IPS-20b (cell line): ENCODE data around the gene SSC5D.

Experiments
- H3K27ac ChIP-seq: one replicate; pipeline ENCODE4 v1.5.1; 2013; ENCODE audit warnings: low read length
- H3K27me3 ChIP-seq: 2 replicates; pipeline ENCODE4 v1.6.1; 2013; ENCODE audit warnings: mild to moderate bottlenecking, low read length, inconsistent platforms; ENCODE audit not compliant: insufficient read depth
- H3K36me3 ChIP-seq: 2 replicates; pipeline ENCODE4 v1.6.1; 2013; ENCODE audit warnings: low read depth, mild to moderate bottlenecking, inconsistent platforms, low read length, moderate library complexity; ENCODE audit not compliant: insufficient read depth
- H3K4me1 ChIP-seq: 2 replicates; pipeline ENCODE4 v1.6.1; 2013; ENCODE audit warnings: mild to moderate bottlenecking, control low read depth, inconsistent platforms, low read length, moderate library complexity; ENCODE audit not compliant: insufficient read depth
- H3K4me3 ChIP-seq: 2 replicates; pipeline ENCODE4 v1.5.1; 2013; ENCODE audit warnings: mild to moderate bottlenecking, low read length, inconsistent platforms
- H3K9ac ChIP-seq: 2 replicates; pipeline ENCODE4 v1.6.1; 2013; ENCODE audit warnings: low read depth, mild to moderate bottlenecking, inconsistent platforms, low read length, moderate library complexity
- H3K9me3 ChIP-seq: 2 replicates; pipeline ENCODE4 v1.6.1; 2013; ENCODE audit warnings: mild to moderate bottlenecking, low read depth, low read length, inconsistent platforms; ENCODE audit not compliant: insufficient read depth

SSC5D gene

DNA sequence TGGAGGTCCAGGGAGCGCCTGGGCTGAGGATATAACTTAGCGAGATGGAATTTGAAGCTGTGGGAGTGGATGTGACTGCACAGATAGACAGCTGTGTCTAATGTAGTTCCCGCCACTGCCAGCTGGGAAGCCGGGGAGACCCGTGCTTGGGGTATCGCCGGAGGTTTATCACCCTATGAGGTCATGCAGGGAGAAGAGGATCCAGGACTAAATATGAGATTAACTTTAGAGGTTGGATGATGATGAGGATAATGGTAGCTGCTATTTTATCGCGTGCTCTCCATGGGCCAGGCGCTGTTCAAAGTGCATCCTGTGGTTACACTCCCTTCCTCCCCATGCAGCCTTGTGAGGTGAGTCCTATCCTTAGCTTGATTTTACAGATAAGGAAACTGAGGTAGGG is 19.9 kb downstream of the SSC5D start:
- Histone ChIP-seq H3K4me3 (no peak overlapping the region), H3K4me1 (no peaks in the 10 kb centered on the region), H3K36me3 (no peaks in the 10 kb centered on the region), H3K9me3 (peaks cover 5% of the 10 kb centered on the region), H3K27ac (no peak overlapping the region), H3K27me3 (peaks cover 16% of the 10 kb centered on the region), H3K9ac (no peak overlapping the region)

DNA sequence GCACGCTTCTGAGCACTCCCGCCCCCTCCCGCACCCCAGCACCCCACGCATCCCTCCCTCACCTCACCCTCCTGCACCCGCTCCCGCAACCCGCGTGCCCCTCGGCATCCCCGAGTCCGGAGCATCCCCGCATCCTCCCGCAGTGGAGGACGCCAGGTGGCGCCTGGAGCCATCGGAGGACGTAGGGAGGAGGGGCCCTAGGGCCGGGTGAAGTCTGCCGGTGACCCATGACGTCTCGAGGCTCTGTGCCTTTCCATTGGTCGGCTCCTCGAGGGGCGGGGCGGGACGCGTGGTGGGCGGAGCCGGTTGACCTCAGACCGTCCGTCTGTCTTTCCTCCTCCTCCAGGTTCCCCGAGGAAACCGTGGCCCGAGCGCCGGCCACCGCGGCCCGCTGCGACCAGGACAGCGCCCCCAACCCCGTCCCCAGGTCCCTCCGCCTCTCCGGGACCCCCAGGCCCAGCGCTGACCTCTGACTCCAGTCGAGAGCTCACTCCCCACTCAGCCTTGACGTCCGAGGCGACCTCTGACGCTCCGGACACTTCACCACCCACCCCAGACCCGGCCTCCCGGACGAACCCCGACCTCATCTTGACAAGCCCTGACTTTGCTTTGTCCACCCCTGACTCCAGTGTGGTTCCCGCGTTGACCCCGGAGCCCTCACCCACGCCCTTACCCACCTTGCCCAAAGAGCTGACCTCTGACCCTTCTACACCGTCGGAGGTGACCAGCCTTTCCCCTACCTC is 28.8 kb downstream of the SSC5D start:
- Histone ChIP-seq H3K27me3 (no peaks in the 10 kb centered on the region; the same call in 1 of the 2 replicates), H3K36me3 (no peaks in the 10 kb centered on the region), H3K4me1 (no peaks in the 10 kb centered on the region), H3K27ac (no peak overlapping the region), H3K9me3 (no peaks in the 10 kb centered on the region), H3K9ac (no peak overlapping the region), H3K4me3 (peak overlapping the region; percentile 46; the same call in 1 of the 2 replicates)

DNA sequence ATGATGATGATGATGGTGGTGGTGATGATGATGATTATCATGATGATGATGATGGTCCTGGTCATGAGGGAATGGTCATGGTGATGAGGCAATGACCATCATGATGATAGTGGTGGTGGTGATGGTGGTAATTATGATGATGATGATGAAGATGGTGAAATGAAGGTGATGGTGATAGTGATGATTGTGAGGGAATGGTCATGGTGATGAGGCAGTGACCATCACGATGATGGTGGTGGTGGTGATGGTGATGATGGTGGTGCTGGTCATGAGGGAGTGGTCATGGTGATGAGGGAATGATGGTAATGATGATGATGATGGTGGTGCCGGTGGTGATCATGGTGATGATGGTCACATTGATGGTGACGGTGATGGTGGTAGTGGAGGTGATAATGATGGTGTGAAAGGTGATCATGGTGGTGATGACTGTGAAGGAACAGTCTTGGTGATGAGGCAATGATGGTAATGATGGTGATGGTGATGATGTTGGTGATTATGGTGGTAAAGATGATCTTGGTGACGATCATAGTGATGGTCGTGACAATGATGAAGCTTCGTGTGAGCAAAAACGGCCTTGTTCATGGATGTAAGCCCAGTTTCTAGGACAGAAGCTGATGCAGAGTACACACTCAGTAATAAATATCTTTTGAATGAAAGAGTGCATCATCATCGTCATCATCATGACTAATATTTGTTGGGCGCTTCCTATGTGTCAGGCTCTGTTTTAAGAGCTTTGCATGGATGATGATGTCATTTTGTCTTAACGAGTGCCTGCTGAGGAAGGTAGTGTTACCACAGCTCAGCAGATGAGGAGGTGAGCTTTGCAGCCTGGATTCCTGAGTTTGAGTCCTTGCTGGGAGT is 31.4 kb downstream of the SSC5D start:
- Histone ChIP-seq H3K9ac (no peak overlapping the region), H3K4me1 (no peaks in the 10 kb centered on the region), H3K36me3 (no peaks in the 10 kb centered on the region), H3K4me3 (no peak overlapping the region), H3K27me3 (no peaks in the 10 kb centered on the region; the same call in 1 of the 2 replicates), H3K9me3 (no peaks in the 10 kb centered on the region), H3K27ac (no peak overlapping the region)

DNA sequence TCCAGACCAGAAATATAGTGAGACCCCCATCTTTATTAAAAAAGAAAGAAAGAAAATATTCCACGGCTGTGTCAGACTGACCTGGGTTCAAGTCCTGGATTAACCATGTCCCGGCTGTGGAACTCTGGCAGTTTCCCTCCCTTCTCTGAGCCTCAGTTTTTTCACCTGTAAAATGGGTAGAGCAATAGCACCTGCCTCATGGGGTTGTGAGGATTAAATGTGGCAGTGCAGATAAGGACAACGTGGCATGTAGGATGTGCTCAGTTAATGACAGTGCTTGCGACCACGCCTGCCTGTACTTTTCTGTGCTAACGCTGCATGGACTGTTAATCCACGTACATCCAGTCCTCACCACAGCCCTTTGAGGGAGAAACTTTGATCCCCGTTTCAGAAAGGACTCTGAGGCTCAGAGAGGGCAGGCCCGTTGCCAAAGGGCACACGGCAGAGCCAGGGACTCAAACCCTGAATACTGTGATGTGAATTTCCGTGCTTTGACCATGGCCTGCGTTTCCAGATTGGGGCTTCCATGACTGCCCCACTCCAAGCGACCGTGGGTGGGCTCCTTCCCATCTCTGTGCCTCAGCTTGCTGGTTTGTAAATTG is 32.6 kb downstream of the SSC5D start:
- H3K4me3 ChIP-seq = no peak overlapping the region
- H3K27ac ChIP-seq = no peak overlapping the region
- no peak overlapping the region for H3K9ac ChIP-seq

DNA sequence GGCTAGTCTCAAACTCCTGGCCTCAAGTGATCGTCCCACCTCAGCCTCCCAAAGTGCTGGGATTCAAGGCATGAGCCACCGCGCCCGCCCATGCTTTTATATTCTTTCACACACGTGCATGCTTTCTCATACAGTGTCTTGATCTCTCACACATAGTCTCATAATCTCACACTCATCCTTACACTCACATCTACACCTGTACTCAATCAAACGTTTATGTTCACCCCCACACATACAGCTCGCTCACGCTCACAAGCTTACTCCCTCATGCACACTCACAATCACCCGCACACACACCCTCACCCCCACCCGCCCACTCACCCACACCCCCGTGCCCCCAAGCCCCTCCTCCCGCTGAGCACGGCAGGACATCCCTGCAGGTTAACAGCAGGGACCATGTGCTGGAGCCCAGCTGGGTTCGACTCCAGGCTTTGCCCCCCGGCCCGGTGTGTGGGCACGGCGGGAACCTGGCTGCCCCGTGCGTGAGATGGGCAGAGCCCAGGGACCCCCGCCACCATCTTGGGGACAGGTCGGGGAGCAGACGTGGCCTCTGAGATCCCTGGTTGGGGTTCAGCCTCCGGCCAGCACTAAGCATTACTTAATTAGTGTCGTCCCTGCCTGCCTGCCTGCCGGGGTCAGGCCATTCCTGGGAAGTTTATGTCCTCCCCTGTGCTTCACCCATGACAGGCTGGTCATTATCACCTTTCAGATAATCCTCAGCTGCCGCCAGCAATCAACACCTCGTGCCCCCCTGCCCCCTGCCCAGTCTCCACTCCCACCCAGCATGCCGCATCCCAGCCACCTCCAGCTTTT is 37.3 kb downstream of the SSC5D start:
- Histone ChIP-seq H3K9me3 (no peaks in the 10 kb centered on the region), H3K9ac (no peak overlapping the region), H3K36me3 (no peaks in the 10 kb centered on the region), H3K27me3 (no peaks in the 10 kb centered on the region), H3K4me3 (no peak overlapping the region), H3K27ac (no peak overlapping the region), H3K4me1 (no peaks in the 10 kb centered on the region)

More for the DNA sequence above, 32.6 kb downstream of the SSC5D start:
- Histone ChIP-seq H3K27me3 (no peaks in the 10 kb centered on the region; the same call in 1 of the 2 replicates), H3K4me1 (no peaks in the 10 kb centered on the region), H3K36me3 (no peaks in the 10 kb centered on the region), H3K9me3 (no peaks in the 10 kb centered on the region)

DNA sequence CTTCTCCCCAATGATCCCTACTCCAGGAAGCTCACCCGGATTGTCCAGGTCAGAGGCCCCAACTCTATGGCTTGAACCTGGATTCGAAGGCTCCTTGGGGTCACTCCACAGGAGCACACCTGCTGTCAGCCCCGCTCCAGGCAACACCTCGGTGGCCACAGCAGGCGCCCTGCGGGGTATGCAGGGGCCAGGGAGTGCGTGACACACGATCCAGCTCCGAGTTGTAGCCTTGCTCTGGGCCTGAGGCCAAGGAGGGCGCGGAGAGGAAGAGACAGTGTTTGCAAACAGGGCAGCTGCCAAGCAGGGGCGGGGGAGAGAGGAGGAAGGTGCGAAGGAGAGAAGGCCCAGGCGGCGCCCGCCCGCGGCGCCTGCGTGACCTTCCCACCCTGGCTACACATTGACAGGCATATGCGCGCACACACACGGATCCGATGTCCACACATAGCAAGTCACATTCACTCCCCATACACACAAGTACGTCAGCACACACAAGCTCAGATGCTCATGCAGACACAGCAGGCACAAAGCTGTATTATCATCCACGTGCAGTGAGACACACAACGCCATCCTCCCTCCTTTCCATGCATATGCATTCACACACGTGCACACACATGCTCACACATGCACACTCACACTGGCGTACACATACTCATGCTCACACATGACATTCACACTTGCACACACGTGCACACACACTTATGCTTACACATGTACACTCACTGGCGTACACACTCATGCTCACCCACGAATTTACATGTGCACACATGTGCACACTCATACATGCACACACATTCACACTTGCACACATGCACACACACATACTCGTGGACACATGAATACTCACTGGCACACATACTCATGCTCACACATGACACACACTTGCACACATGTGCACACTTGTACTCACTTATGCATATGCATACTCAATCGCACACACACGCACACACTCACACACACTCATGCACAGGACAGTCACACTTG is 38.3 kb downstream of the SSC5D start:
- no peaks in the 10 kb centered on the region for H3K27me3 ChIP-seq
- no peaks in the 10 kb centered on the region for H3K9me3 ChIP-seq
- no peak overlapping the region for H3K27ac ChIP-seq
- no peak overlapping the region for H3K4me3 ChIP-seq
- H3K4me1 ChIP-seq = no peaks in the 10 kb centered on the region
- no peaks in the 10 kb centered on the region for H3K36me3 ChIP-seq
- no peak overlapping the region for H3K9ac ChIP-seq

DNA sequence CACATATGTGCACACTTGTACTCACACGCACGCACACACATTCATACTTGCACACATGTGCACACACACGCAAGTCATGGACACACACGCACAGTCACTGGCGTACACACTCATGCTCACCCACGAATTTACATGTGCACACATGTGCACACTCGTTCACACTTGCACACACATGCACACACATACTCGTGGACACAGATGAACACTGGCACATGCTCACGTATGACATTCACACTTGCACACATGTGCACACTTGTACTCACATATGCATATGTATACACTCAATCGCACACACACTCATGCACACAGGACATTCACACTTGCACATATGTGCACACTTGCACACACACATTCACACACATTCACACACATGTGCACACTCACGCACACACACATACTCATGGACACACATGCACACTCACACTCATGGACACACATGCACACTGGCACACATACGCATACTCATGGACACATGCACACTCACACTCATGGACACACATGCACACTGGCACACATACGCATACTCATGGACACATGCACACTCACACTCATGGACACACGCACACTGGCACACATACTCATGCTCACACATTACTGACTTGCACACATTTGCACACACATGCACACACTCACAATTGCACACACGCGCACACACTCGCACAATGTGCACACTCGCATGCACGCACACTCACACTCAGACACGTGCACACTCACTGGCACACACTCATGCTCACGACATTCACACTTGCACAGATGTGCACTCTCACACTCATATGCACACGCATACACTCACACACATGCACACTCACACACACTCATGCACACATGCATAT is 39.2 kb downstream of the SSC5D start:
- H3K36me3 ChIP-seq = no peaks in the 10 kb centered on the region
- no peak overlapping the region for H3K27ac ChIP-seq
- no peaks in the 10 kb centered on the region for H3K27me3 ChIP-seq
- H3K9me3 ChIP-seq = no peaks in the 10 kb centered on the region
- H3K4me3 ChIP-seq = no peak overlapping the region
- no peaks in the 10 kb centered on the region for H3K4me1 ChIP-seq
- H3K9ac ChIP-seq = no peak overlapping the region

DNA sequence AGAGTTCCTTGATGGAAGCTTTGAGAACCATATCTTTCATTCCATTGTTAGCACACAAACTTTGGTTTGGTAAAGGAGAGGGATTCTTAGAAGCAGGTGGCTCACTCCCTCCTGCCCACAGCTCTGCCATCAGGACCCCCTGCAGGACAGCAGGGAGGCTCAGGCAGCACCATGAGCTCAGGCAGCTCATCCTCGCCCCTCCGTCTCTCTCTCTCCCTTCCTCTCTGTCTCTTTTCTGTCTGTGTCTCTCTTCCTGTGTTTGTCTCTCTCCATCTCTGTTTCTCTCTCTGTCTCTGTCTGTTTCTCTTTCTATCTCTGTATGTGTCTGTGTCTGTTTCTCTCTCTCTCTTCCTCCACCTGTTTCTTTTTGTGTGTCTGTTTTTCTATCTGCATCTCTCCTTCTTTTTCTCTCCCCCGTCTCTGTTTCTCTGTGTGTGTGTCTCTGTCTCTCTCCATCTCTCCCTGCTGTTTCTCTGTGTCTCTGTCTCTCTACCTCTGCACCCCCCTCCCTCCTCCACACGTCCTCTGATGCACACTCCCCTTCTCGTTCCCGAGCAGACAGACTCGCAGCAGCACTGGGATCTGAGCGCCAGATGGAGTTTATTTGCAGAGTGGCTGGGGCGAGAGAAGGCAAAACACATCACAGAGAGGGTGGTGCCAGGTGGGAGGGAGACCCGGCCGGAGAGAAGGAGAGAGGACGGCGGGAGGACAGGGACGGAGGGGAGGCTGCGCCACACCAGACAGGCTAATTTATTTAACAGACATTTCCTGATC is 40.0 kb downstream of the SSC5D start:
- Histone ChIP-seq H3K36me3 (no peaks in the 10 kb centered on the region), H3K27ac (no peak overlapping the region), H3K9ac (no peak overlapping the region), H3K4me1 (no peaks in the 10 kb centered on the region), H3K27me3 (no peaks in the 10 kb centered on the region), H3K9me3 (no peaks in the 10 kb centered on the region), H3K4me3 (no peak overlapping the region)

DNA sequence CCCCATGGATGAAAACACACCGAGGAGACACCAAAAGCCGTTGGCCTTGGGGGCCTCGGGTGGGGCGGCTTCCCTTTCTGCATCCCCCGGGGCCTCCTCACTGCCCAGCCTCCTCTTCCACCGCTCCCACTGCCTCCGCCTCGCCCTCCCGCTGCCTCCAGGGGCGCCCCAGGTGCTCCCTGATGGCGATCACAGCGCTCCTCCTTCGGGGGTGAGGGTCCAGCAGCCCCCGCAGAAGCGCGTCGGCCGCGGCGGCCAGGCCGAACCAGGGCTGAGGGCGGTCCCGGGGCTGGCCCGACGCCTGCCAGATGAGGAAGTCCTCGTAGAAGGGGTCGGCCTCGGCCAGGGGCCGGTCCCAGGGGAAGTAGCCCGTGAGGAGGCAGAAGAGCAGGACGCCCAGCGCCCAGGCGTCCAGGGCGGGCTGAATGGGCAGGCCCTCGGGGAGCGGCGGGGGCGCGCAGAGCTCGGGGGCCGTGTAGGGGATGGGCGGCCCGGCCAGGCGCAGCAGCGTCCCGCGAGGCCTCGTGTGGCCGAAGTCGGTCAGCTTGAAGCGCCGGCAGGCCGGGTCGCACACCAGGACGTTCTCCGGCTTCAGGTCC is 41.5 kb downstream of the SSC5D start:
- Histone ChIP-seq H3K27ac (no peak overlapping the region), H3K9me3 (no peaks in the 10 kb centered on the region), H3K36me3 (no peaks in the 10 kb centered on the region)

More for the DNA sequence above, 41.5 kb downstream of the SSC5D start:
- Histone ChIP-seq H3K9ac (no peak overlapping the region), H3K4me1 (no peaks in the 10 kb centered on the region), H3K4me3 (no peak overlapping the region), H3K27me3 (no peaks in the 10 kb centered on the region)
